LNCAP (cell line): Measurements from ENCODE around the gene NLN.

Source experiments
- TF ChIP-seq, protein P1 (sequence below): fragments of 450-650 bp; IDR thresholded peaks from 2 replicates; pipeline ENCODE4 v1.5.1; 2017; ENCODE audit warnings: mild to moderate bottlenecking

NLN gene

GRCh38 chr5:65856520-65856919 lies 134.5 kb downstream of the NLN start:
- TF ChIP-seq, protein P1, sequence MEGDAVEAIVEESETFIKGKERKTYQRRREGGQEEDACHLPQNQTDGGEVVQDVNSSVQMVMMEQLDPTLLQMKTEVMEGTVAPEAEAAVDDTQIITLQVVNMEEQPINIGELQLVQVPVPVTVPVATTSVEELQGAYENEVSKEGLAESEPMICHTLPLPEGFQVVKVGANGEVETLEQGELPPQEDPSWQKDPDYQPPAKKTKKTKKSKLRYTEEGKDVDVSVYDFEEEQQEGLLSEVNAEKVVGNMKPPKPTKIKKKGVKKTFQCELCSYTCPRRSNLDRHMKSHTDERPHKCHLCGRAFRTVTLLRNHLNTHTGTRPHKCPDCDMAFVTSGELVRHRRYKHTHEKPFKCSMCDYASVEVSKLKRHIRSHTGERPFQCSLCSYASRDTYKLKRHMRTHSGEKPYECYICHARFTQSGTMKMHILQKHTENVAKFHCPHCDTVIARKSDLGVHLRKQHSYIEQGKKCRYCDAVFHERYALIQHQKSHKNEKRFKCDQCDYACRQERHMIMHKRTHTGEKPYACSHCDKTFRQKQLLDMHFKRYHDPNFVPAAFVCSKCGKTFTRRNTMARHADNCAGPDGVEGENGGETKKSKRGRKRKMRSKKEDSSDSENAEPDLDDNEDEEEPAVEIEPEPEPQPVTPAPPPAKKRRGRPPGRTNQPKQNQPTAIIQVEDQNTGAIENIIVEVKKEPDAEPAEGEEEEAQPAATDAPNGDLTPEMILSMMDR: no peak

DNA sequence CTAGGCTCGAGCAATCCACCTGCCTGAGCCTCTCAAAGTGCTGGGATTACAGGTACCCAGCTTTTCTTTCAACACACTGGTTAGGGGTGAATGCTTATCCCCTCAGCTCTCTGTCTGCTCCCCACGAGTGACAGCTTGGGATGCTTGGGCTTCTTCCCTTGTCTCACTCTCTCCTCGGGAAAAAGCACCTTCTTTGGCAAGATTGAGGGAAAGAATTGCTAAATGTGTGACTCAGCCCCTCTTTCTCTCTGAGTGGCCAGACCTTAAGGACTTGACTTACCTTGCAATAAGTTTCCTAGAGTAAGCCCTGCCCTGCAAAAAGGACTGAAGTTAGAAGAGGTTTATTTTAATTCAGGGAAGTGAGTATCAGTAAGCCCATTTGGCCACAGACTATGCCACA lies 136.3 kb downstream of the NLN start:
- TF ChIP-seq, protein P1: no peak

GRCh38 chr5:65861830-65862241 lies 139.8 kb downstream of the NLN start:
- TF ChIP-seq, protein P1: no peak

DNA sequence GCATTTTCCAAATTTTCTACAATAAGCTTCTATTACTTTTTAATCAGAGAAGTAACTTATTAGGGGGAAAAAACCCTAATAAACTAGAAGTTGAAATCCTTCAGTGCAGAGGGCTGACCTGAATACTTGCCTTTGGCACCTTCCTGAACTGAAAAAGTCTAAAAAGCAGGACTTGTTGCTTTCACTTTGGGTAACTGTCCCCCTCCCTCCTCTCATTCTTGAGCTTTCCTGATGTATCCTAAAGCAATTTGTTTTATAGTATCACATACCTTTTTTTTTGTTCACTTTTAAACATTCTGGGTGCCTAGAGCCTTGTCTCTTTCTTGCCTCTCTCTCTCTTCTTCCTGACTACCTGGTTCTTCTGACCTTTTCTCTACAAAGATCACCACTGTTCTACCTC lies 140.4 kb downstream of the NLN start:
- TF ChIP-seq, protein P1: no peak

DNA sequence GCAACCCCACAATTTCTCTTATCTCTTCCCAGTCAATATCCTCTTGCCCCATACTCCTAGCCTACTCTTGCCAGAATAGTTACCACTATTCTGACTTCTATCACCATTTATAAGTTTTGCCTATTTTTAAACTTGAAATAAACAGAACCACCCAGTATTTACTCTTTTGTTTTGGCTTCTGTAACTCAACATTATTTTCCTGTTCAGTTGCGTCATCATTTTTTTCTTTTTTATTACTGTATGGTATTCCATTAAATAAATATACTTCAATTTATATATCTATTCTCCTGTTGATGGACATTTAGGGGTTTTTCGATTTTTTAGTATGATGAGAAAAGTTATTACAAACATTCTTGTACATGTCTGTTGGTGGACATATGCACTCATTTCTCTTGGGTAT lies 141.7 kb downstream of the NLN start:
- TF ChIP-seq, protein P1: no peak

DNA sequence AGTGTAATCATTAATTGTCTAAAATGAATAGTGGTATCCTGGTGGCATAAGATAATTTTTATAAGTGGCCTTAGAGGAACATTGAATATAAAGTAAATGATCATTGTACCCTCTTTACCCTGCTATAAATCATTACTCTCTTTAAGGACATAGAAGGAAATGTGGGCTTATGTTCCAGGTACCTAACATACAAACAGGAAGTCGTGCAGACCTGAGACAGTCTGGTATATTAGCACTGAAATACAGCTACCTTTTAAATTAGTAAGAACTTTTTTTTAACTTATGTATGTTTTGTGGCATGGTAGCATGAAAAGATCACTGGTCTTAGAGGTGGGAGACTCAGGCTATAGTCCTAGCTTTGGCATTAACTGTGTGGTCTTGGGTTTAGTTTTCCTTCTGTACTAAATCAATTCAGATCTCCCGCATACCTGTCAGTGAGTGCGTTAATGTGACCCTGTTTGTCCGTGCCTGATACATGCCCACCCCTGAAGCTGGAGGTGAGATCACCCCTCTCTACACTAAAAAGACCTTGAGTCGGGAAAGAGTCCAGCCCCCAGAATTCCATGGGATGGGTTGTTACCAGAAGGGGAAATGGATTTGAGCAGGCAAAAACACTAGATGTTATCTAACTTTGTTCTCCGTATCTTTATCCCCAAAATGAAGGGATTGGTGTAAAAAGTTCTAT lies 145.0 kb downstream of the NLN start:
- TF ChIP-seq, protein P1: no peak

DNA sequence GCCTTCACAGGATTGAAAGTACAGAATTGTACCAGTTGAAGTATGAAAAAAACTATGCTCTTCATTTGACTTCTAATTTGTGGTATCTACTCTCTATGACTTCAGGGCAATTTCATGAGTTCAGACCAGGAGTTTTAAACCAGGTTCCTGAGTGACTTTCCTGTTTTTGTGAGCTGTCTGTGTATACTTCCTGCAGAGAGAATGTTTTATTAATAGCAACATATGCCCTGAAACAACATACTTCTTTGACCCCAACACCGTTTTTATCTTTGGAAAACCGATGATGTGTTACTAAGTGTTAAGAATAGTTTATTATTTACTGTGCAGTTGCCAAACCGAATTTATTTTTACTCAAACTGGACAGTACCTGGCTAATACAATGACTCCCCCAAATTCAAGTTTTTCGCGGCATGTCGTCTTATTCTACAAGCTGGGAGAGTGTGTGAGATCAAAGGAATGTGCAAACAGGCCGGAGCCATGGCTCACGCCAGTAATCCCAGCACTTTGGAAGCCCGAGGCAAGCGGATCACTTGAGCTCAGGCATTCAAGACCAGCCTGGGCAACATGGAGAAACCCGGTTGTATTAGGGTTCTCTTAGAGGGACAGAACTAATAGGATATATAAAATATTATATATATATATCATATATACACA lies 145.7 kb downstream of the NLN start:
- TF ChIP-seq, protein P1: no peak
